NB4 (cell line): ENCODE results near the gene TSPAN18.

ENCODE experiments used
- POLR2A ChIP-seq: IDR thresholded peaks from 2 replicates; pipeline ENCODE4 v1.6.1; 2011; ENCODE audit warnings: mild to moderate bottlenecking; ENCODE audit not compliant: insufficient read length; ENCODE audit errors: extremely low read depth
- TF ChIP-seq, protein P1 (sequence below): IDR thresholded peaks from one replicate; pipeline ENCODE4 v1.5.1; 2012; ENCODE audit warnings: low read depth, low read length
- TF ChIP-seq, protein P2 (sequence below): IDR thresholded peaks from 2 replicates; pipeline ENCODE4 v1.6.1; 2011; ENCODE audit warnings: low read depth, low read length

DNA sequence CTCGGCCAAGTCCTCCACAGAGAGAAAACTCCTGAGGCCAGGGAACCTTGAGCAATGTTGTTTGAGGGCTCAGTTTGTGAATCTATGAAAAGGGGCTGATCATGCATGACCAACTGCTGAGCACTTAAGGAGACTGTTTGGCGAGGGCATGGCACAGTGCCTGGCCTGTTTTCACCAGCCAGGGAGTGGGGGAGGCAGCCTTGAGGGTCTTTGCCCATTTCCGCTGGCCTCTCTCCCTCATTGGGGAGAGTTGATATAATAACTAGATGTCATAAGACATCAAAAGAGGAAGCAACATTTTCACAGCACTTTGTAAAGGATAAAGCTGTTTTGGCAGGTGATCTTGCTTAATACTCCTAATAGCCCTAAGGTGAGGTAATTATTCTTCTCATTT, 113.3 kb downstream of the TSPAN18 start:
- TF ChIP-seq, protein P1, sequence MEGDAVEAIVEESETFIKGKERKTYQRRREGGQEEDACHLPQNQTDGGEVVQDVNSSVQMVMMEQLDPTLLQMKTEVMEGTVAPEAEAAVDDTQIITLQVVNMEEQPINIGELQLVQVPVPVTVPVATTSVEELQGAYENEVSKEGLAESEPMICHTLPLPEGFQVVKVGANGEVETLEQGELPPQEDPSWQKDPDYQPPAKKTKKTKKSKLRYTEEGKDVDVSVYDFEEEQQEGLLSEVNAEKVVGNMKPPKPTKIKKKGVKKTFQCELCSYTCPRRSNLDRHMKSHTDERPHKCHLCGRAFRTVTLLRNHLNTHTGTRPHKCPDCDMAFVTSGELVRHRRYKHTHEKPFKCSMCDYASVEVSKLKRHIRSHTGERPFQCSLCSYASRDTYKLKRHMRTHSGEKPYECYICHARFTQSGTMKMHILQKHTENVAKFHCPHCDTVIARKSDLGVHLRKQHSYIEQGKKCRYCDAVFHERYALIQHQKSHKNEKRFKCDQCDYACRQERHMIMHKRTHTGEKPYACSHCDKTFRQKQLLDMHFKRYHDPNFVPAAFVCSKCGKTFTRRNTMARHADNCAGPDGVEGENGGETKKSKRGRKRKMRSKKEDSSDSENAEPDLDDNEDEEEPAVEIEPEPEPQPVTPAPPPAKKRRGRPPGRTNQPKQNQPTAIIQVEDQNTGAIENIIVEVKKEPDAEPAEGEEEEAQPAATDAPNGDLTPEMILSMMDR, result no peak
- TF ChIP-seq, protein P2, sequence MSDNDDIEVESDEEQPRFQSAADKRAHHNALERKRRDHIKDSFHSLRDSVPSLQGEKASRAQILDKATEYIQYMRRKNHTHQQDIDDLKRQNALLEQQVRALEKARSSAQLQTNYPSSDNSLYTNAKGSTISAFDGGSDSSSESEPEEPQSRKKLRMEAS, result no peak
- TF ChIP-seq POLR2A, result no peak
